Panc1 (cell line): ENCODE results near the gene SRCIN1.

Experiments used
- CTCF ChIP-seq: fragments of 450-650 bp; IDR thresholded peaks from 2 replicates; pipeline ENCODE4 v1.5.1; 2017; ENCODE audit warnings: mild to moderate bottlenecking
- POLR2AphosphoS5 ChIP-seq: IDR thresholded peaks from 2 replicates; pipeline ENCODE4 v1.6.1; 2012; ENCODE audit warnings: mild to moderate bottlenecking, low read depth, low read length, moderate library complexity
- SIN3A ChIP-seq: IDR thresholded peaks from 2 replicates; pipeline ENCODE4 v1.6.1; 2012; ENCODE audit warnings: low read depth, mild to moderate bottlenecking, low read length, moderate library complexity, borderline replicate concordance; ENCODE audit not compliant: insufficient read depth

GRCh38 chr17:38562215-38562569, 43.6 kb downstream of the SRCIN1 start:
- TF ChIP-seq CTCF: no peak
- no peak for TF ChIP-seq SIN3A
- TF ChIP-seq POLR2AphosphoS5: no peak
